Thyroid gland (tissue), 4 donors: ENCODE results near the gene RPL36AL.

ENCODE experiments used
- POLR2A ChIP-seq, 2 donors: fragments of 450-650 bp; IDR thresholded peaks; one replicate each; pipeline ENCODE4 v1.6.1; 2017; ENCODE audit warnings: antibody characterized with exemption in 2 of 2, mild to moderate bottlenecking in 2 of 2, moderate library complexity in 1 of 2
- TF ChIP-seq, protein P1 (sequence below), 6 experiments: fragments of 200-600 bp in 3 of 6; fragments of 450-650 bp in 3 of 6; sonication (generic) in 3 of 6; IDR thresholded peaks; one replicate each; pipeline ENCODE4 v1.5.1; 2016 to 2019; ENCODE audit warnings: antibody characterized with exemption in 6 of 6, mild to moderate bottlenecking in 2 of 6, inconsistent platforms in 1 of 6, moderate library complexity in 1 of 6

GRCh38 chr14:49659526-49660455 lies 39.4 kb upstream of the RPL36AL start:
- no peak for TF ChIP-seq POLR2A (IDR thresholded peaks at IDR 0.05)
- TF ChIP-seq, protein P1, sequence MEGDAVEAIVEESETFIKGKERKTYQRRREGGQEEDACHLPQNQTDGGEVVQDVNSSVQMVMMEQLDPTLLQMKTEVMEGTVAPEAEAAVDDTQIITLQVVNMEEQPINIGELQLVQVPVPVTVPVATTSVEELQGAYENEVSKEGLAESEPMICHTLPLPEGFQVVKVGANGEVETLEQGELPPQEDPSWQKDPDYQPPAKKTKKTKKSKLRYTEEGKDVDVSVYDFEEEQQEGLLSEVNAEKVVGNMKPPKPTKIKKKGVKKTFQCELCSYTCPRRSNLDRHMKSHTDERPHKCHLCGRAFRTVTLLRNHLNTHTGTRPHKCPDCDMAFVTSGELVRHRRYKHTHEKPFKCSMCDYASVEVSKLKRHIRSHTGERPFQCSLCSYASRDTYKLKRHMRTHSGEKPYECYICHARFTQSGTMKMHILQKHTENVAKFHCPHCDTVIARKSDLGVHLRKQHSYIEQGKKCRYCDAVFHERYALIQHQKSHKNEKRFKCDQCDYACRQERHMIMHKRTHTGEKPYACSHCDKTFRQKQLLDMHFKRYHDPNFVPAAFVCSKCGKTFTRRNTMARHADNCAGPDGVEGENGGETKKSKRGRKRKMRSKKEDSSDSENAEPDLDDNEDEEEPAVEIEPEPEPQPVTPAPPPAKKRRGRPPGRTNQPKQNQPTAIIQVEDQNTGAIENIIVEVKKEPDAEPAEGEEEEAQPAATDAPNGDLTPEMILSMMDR (IDR thresholded peaks at IDR 0.05) = no peak
